ENCODE results near the gene KRTAP2-4.
"Not testable (repeated sequence)": the region's sequence is repeated elsewhere in the genome, so short reads cannot be mapped to it uniquely, and the experiment has no call there.

DNA sequence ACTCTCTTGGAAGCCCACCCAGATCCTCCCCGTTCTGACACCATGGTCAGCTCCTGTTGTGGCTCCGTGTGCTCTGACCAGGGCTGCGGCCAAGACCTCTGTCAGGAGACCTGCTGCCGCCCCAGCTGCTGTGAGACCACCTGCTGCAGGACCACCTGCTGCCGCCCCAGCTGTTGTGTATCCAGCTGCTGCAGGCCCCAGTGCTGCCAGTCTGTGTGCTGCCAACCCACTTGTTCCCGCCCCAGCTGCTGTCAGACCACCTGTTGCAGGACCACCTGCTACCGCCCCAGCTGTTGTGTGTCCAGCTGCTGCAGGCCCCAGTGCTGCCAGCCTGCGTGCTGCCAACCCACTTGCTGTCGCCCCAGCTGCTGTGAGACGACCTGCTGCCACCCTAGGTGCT is 39.7 kb upstream of the KRTAP2-4 start, which contains the start of gene KRTAP4-9:
- TF ChIP-seq CTCF, POLR2A, EP300 (IDR thresholded peaks at IDR 0.05): not testable (repeated sequence)

Measured in sigmoid colon (tissue), 4 donors.